ENCODE data around the gene EIF4G3.

- TF ChIP-seq TAF1 (IDR thresholded peaks at IDR 0.05; ENCODE audit: borderline replicate concordance, insufficient read depth, low read length) (no peak), POLR2AphosphoS5 (IDR thresholded peaks at IDR 0.05; ENCODE audit: low read depth, low read length) (no peak), REST (IDR thresholded peaks at IDR 0.05; ENCODE audit: insufficient read depth in 1 of 2, low read depth in 2 of 2, low read length in 2 of 2) (no peak), FOXP2 (optimal IDR thresholded peaks at IDR 0.05; ENCODE audit: borderline replicate concordance, extremely low read depth, extremely low read length, insufficient read depth) (no peak)
These were observed 78.3 kb downstream of the EIF4G3 start for GRCh38 chr1:21098186-21098915.
